Uterus (tissue), 2 donors: Measurements from ENCODE around the gene POMT2.

Experiments
- CTCF ChIP-seq, 4 experiments: fragments of 200-600 bp in 2 of 4; fragments of 450-650 bp in 2 of 4; sonication (generic) in 2 of 4; IDR thresholded peaks; one replicate each; pipeline ENCODE4 v1.5.1; 2016 to 2019; ENCODE audit warnings: antibody characterized with exemption in 4 of 4, mild to moderate bottlenecking in 2 of 4, moderate library complexity in 1 of 4
- POLR2A ChIP-seq, 2 donors: fragments of 450-650 bp; IDR thresholded peaks; one replicate each; pipeline ENCODE4 v1.6.1; 2016; ENCODE audit warnings: antibody characterized with exemption in 2 of 2, mild to moderate bottlenecking in 1 of 2, moderate library complexity in 1 of 2

DNA sequence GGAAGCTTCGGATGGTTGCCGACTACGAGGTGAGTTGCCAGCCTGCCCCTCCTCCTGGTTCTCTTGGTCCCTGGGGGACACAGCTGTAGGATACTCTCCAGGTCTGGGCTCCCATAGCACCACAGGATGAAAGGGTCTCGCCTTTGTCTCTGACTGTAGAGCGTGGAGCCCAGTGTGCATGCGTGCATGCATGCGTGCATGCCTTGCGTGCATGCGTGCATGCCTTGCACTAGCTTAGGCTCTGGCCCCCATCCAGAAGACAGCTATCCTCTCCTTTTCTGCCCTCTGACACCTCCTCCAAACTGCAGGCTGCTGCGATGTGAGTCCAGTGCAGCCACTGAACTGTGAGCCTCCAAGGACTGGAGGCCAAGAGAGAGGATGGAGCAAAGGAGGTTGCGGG, 68.8 kb downstream of the POMT2 start:
- TF ChIP-seq CTCF (IDR thresholded peaks at IDR 0.05) = no peak
- no peak for TF ChIP-seq POLR2A (IDR thresholded peaks at IDR 0.05)
